ENCODE results near the gene FBXW2. TPM values are rescaled to one million over a fixed set of nuclear protein-coding genes. Genes with fewer than 3 reads are reported as not detected.

The FBXW2 gene
- total RNA-seq, 1 experiment from 2014 or later, result 68.5 TPM

DNA sequence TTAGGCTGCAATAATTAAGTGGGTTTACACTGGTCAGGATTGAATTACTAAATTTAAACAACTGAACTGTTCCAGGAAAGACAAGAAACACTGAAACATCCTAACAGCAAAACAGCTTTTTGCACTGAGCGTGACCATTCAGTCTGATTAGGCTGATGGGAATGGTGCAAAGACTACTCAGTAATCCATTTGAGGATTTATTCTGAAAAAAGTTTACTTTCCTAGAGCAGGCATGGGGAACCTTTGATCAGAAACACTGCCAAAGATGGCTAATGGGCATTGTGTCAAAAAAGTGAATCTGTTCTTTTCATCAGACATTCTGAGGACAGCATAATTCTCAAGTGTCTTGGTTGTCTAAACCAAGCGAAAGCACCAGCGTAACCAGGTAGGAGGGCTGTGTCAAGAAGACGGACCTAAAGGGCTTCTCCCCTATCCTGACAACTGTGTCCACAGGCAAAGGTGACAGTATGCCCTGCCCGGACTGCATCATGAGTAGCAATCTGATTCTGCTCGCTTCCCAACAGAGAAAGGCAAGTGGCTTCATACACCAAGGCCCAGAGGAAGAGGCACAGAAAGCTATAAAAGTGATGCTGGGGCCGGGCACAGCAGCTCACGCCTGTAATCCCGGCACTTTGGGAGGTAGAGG lies 33.3 kb downstream of the FBXW2 start:
- BruUV-seq (replicated peaks), result no TSS peak
- Histone ChIP-seq H3K27ac (ENCODE audit: low read depth, low read length, poor library complexity, severe bottlenecking) (no peak overlapping the region), H3K36me3 (ENCODE audit: insufficient read depth, low read length, poor library complexity, severe bottlenecking) (peaks cover 29% of the 10 kb centered on the region), H3K4me3 (ENCODE audit: low read depth, low read length, poor library complexity, severe bottlenecking) (no peak overlapping the region), H3K9me3 (ENCODE audit: low read depth, low read length, poor library complexity, severe bottlenecking) (no peaks in the 10 kb centered on the region), H3K4me1 (ENCODE audit: insufficient read depth, low read length, poor library complexity, severe bottlenecking) (peaks cover 18% of the 10 kb centered on the region), H3K27me3 (replicated peaks; ENCODE audit: insufficient read depth, low read depth, low read length, poor library complexity) (no peaks in the 10 kb centered on the region)
- TF ChIP-seq EZH2 (IDR thresholded peaks at IDR 0.05; ENCODE audit: borderline replicate concordance, low read depth, low read length, poor library complexity, severe bottlenecking), result no peak
- TF ChIP-seq, protein P1, sequence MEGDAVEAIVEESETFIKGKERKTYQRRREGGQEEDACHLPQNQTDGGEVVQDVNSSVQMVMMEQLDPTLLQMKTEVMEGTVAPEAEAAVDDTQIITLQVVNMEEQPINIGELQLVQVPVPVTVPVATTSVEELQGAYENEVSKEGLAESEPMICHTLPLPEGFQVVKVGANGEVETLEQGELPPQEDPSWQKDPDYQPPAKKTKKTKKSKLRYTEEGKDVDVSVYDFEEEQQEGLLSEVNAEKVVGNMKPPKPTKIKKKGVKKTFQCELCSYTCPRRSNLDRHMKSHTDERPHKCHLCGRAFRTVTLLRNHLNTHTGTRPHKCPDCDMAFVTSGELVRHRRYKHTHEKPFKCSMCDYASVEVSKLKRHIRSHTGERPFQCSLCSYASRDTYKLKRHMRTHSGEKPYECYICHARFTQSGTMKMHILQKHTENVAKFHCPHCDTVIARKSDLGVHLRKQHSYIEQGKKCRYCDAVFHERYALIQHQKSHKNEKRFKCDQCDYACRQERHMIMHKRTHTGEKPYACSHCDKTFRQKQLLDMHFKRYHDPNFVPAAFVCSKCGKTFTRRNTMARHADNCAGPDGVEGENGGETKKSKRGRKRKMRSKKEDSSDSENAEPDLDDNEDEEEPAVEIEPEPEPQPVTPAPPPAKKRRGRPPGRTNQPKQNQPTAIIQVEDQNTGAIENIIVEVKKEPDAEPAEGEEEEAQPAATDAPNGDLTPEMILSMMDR (conservative IDR thresholded peaks at IDR 0.05; ENCODE audit: low read depth, low read length), result no peak
- POLR2A ChIA-PET (ENCODE audit: low non-redundant PET), result no interaction called here
- CTCF ChIA-PET, result no interaction called here
- intact Hi-C loops (cut with micrococcal nuclease; ENCODE audit: unreplicated experiment), result no loop called here
- DNase-seq (ENCODE audit: low spot score), result no peak

DNA sequence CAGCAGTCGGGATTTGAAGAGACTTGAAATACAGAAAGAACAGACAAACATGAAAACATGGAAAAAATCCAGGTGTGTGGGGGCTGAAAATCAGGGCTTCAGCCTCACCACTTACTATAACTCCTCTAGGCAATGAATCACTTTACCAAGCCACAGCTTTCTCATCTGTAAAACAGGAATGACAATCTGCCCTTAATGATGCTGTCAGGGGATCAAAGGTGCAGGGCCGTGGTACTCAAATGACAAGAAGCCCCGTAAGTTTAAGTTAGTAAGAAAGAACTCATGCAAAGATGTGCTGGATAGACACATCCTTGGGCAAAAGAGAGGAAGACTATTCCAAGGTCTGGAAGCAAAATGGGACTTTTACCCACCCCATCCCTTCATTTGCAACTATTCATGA lies 34.7 kb downstream of the FBXW2 start:
- peaks cover 18% of the 10 kb centered on the region for H3K4me1 ChIP-seq (ENCODE audit: insufficient read depth, low read length, poor library complexity, severe bottlenecking)
- no peaks in the 10 kb centered on the region for H3K27me3 ChIP-seq (replicated peaks; ENCODE audit: insufficient read depth, low read depth, low read length, poor library complexity)
- BruUV-seq (replicated peaks), result no TSS peak
- TF ChIP-seq EZH2 (IDR thresholded peaks at IDR 0.05; ENCODE audit: borderline replicate concordance, low read depth, low read length, poor library complexity, severe bottlenecking), result no peak
- TF ChIP-seq, protein P1 (conservative IDR thresholded peaks at IDR 0.05; ENCODE audit: low read depth, low read length), result no peak
- H3K27ac ChIP-seq (ENCODE audit: low read depth, low read length, poor library complexity, severe bottlenecking), result no peak overlapping the region
- H3K36me3 ChIP-seq (ENCODE audit: insufficient read depth, low read length, poor library complexity, severe bottlenecking), result peaks cover 15% of the 10 kb centered on the region
- intact Hi-C loops (cut with micrococcal nuclease; ENCODE audit: unreplicated experiment), result no loop called here
- H3K4me3 ChIP-seq (ENCODE audit: low read depth, low read length, poor library complexity, severe bottlenecking), result no peak overlapping the region
- CTCF ChIA-PET, result interaction anchor here (0.5 kb wide), 1 partner anchor 26 kb away, joined by 4 read pairs; no protein-coding TSS in a partner anchor
- no peak for DNase-seq (ENCODE audit: low spot score)
- no peaks in the 10 kb centered on the region for H3K9me3 ChIP-seq (ENCODE audit: low read depth, low read length, poor library complexity, severe bottlenecking)
- POLR2A ChIA-PET (ENCODE audit: low non-redundant PET), result no interaction called here

DNA sequence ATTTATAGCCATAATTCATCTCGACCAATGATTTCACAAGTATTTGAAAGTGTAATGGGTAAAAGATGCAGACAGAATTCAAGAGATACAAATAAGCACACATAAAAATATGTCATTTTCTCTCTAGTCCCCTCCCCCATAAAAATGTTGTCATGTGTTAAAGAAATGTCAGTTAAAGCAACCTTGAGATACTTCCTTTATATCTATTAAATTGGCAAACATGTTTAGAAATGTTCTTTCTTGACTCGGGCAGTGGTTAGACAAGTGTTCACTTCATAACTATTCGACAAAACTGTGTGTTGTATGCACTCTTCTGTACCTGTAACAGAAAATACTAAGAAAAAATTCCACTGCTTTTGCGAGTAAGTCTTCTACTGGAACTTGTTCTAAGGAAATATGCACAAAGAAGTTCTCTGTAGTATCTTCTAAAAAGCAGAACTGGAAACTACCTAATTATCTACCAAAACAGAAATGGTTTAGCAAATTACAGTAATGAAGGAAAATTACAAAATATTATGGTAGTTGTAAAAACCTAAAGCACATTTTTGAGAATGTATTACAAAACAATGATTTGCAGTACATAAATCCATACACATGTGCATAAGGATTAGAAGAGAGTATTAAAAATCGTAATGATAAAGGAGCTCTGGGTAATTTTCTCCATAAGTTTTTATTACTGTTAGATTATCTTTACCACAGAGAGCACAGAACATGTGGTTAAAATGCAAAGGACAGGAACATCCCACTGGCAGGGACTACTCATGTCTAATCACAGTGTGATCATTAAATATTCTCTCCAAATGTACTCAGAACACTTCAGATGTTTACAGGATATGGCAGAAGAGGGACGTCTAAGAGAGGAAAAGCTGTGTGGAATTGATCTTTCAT lies 35.9 kb downstream of the FBXW2 start:
- POLR2A ChIA-PET (ENCODE audit: low non-redundant PET), result no interaction called here

More for the DNA sequence above, 35.9 kb downstream of the FBXW2 start:
- H3K4me3 ChIP-seq (ENCODE audit: low read depth, low read length, poor library complexity, severe bottlenecking), result no peak overlapping the region
- H3K4me1 ChIP-seq (ENCODE audit: insufficient read depth, low read length, poor library complexity, severe bottlenecking), result peaks cover 18% of the 10 kb centered on the region
- H3K9me3 ChIP-seq (ENCODE audit: low read depth, low read length, poor library complexity, severe bottlenecking), result no peaks in the 10 kb centered on the region
- H3K27ac ChIP-seq (ENCODE audit: low read depth, low read length, poor library complexity, severe bottlenecking), result peak overlapping the region; percentile 33
- H3K36me3 ChIP-seq (ENCODE audit: insufficient read depth, low read length, poor library complexity, severe bottlenecking), result peaks cover 9% of the 10 kb centered on the region
- intact Hi-C loops (cut with micrococcal nuclease; ENCODE audit: unreplicated experiment), result loop anchor here (2.0 kb wide), 1 partner anchor 300 kb away; no protein-coding TSS in a partner anchor
- H3K27me3 ChIP-seq (replicated peaks; ENCODE audit: insufficient read depth, low read depth, low read length, poor library complexity), result no peaks in the 10 kb centered on the region
- TF ChIP-seq, protein P1 (conservative IDR thresholded peaks at IDR 0.05; ENCODE audit: low read depth, low read length), result no peak
- no peak for TF ChIP-seq EZH2 (IDR thresholded peaks at IDR 0.05; ENCODE audit: borderline replicate concordance, low read depth, low read length, poor library complexity, severe bottlenecking)
- no TSS peak for BruUV-seq (replicated peaks)
- peak; percentile 27 for DNase-seq (ENCODE audit: low spot score)
- CTCF ChIA-PET, result interaction anchor here (2.5 kb wide), 1 partner anchor 303 kb away, joined by 14 read pairs; no protein-coding TSS in a partner anchor
